HG03280 (cell line): ENCODE measurements around the gene LHFPL3.
"Not testable (repeated sequence)": the region's sequence is repeated elsewhere in the genome, so short reads cannot be mapped to it uniquely, and the experiment has no call there.

ENCODE experiments used
- ATAC-seq: cut with Tn5 transposase; IDR thresholded peaks from one replicate; pipeline ENCODE4 v1.9.1; 2021; ENCODE audit warnings: mild to moderate bottlenecking, moderate library complexity; ENCODE audit not compliant: unreplicated experiment

Gene LHFPL3

GRCh38 chr7:104328296-104328969, at the start of gene LHFPL3:
LHFPL3 (plus strand) TSS chr7:104328603.
- ATAC-seq: no peak

DNA sequence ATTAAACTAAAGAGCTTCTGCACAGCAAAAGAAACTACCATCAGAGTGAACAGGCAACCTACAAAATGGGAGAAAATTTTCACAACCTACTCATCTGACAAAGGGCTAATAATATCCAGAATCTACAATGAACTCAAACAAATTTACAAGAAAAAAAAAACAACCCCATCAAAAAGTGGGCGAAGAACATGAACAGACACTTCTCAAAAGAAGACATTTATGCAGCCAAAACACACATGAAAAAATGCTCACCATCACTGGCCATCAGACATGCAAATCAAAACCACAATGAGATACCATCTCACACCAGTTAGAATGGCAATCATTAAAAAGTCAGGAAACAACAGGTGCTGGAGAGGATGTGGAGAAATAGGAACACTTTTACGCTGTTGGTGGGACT, 46.7 kb upstream of the LHFPL3 start:
- ATAC-seq: not testable (repeated sequence)

GRCh38 chr7:104286839-104287238, 41.6 kb upstream of the LHFPL3 start:
- no peak for ATAC-seq

GRCh38 chr7:104288137-104288536, 40.3 kb upstream of the LHFPL3 start:
- ATAC-seq: no peak

- ATAC-seq: no peak
Observed at GRCh38 chr7:104294291-104294690, 34.1 kb upstream of the LHFPL3 start.

- ATAC-seq: no peak
Observed at GRCh38 chr7:104296266-104296665, 32.1 kb upstream of the LHFPL3 start.

DNA sequence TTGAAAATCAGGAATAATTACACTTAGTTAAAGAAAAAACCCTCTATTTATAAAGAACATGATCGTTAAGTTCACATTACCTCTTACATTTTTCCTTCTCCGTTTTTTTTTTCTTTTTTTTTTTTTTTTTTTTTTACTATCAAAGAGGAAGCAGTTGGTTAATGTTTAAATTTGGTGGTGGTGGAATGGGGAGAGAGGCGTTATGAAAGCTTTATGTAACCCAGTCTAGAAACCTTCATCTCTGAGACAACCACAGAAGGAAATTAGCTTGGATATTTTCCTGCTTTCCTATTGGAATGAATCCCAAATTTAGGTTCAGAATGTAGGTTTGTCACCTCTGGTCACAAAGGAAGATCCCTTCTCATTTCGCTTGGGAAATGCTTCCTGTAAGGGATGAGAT, 31.5 kb upstream of the LHFPL3 start:
- no peak for ATAC-seq

DNA sequence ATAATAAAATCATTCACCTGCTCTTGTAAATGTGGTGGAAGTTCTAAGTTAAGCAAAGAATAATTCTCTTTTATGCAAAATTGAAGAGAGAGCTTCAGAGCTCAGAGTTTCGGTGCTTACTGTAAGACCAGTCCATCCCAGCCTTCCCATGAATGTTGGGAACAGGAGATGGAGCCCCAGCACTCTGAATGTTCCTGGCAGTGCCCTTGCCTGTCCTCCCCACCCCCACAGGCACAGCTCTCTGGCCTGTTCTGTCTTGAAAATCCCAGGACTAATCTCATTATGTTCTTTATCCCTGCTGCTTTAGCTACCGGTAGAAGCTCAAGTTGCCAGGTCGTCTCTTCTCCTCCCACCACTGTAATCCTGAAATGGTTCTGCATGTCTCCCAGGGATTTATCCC, 29.1 kb upstream of the LHFPL3 start:
- ATAC-seq: no peak

DNA sequence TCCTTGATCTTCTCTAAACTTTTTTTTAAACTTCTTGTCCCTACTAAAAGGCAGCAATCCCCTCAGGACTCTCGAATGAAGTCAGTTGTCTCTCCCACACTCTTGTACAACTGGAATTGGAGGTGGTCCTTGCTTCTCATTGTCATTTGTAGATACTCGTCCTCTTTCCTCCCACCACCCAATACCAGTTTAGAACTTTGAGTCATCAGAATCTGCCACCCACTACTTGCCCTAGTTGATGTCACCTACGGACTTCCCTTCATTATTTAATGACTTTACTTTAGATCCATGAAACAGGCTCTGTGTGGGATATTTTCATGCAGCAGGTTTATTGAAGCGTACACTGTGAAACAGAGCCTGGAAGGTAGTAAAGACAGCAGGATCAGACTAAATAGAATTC, 28.6 kb upstream of the LHFPL3 start:
- ATAC-seq: no peak

DNA sequence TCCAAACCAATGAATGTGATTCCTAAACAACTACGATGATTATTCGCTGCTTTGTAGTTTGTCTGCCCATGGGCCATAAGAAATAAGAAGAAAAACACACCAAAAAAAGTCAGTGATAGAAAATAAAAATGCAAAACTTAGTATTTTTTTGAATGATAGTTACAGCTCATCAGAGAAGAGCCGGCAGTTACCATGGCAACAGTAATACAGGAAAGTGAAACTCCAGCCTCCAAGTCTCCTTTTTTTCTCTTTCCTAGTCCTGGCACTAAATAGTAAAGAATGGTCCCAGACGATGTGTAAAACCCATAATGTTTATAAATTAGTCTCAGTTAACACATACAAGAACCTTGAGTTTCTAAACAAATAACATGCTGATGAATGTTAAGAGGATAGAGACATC, 21.6 kb upstream of the LHFPL3 start:
- ATAC-seq: no peak

GRCh38 chr7:104317948-104318629, 10.3 kb upstream of the LHFPL3 start:
- no peak for ATAC-seq

- no peak for ATAC-seq
Observed at GRCh38 chr7:104327534-104327933, 869 bp upstream of the LHFPL3 start.

- no peak for ATAC-seq
Observed at GRCh38 chr7:104327938-104328295, 486 bp upstream of the LHFPL3 start.

GRCh38 chr7:104328970-104329825, 795 bp downstream of the LHFPL3 start:
- ATAC-seq: no peak

DNA sequence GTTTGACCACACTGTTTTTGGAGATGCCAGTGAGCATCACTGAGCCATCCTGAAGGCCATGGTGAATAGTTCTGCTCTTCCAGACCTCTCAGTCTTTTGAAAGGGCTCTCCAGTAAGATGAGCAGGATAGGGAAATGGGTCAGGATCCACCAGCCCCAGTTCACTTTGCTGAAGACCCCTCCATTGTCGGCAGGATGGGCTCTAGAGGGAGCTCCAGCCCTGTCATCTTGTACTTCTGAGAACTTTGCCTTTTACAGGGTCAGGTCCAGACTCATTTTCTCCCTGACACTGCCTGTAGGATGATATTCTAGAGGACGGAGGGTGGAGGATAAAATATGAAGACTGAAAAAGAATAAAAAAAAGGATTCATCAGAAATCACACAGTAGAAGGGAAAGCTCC, 13.1 kb downstream of the LHFPL3 start:
- no peak for ATAC-seq

- ATAC-seq: no peak
Observed at GRCh38 chr7:104352736-104353135, 24.3 kb downstream of the LHFPL3 start.

GRCh38 chr7:104357166-104357565, 28.8 kb downstream of the LHFPL3 start:
- no peak for ATAC-seq

DNA sequence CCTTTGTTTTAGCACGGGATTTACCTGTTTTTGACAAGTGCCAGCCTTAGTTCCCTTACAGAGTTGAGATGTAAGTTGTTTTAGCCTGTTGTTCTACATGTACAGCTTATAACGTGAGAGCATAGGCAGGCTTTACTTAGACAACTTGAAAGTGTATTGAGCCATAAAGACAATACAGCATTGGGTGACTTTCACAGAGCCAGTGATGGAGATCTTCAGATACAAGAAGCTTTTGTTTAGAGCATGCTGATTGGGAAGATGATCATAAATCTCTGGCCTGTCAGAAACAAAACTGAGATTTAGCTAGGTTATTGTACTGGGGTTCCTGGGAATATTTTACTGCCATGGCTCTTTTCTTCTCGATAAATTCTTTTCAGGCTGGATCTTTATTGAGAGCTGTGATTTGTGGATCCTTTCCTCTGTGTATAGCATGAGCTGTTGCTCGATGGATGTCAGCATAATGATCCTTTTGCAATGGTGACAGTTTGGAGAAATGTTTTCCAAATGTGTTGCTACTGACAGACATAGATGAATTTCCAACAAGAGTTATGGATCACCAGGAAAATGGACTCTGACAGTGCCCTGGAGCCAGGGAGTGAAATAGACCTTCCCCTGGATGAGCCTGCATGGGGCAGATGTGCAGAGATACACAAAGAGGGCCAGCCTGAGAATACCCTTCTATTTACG, 30.2 kb downstream of the LHFPL3 start:
- no peak for ATAC-seq

- ATAC-seq: no peak
Observed at GRCh38 chr7:104362756-104363155, 34.4 kb downstream of the LHFPL3 start.

DNA sequence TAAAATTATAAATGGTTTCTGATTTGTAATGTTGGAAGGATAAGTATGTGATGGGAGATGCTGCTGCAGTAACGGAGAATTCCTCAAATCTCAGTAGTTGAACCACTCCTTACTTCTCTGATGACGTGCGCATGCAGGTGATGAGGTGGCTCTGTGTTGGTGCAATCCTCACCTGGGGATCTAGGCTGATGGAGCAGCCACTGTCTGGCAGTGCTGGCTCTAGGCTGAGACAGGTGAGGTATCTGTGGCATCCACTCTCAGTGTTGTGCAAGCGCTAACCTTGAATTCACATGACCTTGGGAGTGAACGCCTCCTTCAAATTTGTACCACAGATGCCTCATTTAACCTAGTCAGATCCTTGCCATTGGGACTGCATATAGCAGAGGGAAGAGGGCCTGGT, 35.0 kb downstream of the LHFPL3 start:
- ATAC-seq: no peak

GRCh38 chr7:104366390-104366789, 38.0 kb downstream of the LHFPL3 start:
- no peak for ATAC-seq
